ENCODE measurements around the gene HDAC8.
"Not testable (repeated sequence)": the region's sequence is repeated elsewhere in the genome, so short reads cannot be mapped to it uniquely, and the experiment has no call there.

HDAC8 gene

DNA sequence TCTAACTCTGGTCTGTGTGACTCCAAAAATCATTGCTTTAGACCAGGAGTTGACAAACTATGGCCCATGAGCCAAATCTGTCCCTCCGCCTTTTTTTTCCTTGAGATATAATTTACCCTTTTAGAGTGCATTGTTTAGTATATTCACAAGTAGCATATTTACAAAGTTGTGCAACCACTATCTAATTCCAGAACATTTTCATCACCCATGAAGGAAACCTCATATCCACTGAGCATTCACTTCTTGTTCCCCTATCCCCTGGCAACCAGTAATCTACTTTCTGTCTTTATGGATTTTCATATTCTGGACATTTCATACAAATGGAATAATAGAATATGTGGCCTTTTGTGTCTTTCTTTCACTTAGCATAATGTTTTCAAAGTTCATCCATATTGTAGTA is 199.5 kb downstream of the HDAC8 start:
- DNase-seq (ENCODE audit: low read depth in 3 of 3), result no peak

DNA sequence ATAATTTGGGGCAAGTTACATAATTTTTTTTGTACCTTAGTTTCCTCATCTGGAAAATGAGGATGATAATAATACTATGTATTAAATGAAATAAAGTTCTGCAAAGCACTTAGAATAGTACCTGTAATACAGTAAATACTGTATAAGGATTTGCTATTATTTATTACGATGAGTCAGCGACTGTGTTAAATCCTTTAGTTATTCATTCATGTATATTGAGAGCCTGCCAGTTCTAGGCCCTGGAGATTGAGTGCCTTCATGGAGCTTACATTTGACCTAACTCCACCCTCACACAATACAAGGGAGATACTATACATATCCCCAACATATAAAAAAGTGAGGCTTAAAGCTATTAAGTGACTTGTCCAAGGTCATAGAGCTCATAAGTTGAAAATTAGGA is 199.9 kb downstream of the HDAC8 start:
- no peak for DNase-seq (ENCODE audit: low read depth in 3 of 3)

DNA sequence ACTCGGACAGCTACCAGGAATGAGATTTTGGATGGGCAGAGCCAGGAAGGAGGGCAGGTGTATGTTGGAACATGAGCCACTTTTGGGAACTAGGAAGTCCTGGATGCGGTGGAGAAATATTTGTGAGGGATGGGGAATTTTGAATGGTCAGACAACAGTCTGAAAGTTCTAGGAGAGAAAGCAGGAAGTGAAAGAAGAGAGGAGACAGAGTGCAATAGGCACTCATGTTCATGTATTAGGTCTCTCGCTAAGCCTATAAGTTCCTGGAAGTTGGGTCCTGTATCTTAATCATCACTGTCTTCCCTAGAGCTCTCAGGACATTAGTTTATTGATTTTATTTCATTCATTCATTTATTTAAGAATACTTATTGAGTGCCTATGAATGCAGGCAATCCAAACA is 201.2 kb downstream of the HDAC8 start:
- no peak for DNase-seq (ENCODE audit: low read depth in 3 of 3)

DNA sequence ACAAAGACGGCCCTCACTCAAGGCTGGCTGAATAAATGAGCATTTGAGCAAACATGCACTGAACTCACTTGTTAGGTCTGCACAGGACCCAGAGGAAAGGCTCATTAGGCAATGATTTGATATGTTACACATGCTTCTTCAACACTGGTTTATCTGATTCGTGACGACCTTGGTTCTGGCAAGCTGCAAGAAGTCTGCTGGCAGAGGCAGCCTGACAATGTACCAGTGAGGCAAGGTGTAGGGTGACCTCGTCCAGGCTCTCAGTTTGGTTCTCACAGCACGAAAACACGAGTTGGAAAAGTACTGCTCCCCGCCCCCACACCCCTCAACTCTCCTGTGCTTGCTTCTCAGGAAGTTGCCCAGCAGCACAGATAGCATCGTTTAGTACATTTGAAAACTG is 203.8 kb downstream of the HDAC8 start:
- DNase-seq (ENCODE audit: low read depth in 3 of 3), result no peak

GRCh38 chrX:72367516-72367915 is 205.1 kb downstream of the HDAC8 start:
- no peak for DNase-seq (ENCODE audit: low read depth in 3 of 3)

GRCh38 chrX:72366701-72367454 is 205.8 kb downstream of the HDAC8 start:
- DNase-seq (ENCODE audit: low read depth in 3 of 3), result no peak

DNA sequence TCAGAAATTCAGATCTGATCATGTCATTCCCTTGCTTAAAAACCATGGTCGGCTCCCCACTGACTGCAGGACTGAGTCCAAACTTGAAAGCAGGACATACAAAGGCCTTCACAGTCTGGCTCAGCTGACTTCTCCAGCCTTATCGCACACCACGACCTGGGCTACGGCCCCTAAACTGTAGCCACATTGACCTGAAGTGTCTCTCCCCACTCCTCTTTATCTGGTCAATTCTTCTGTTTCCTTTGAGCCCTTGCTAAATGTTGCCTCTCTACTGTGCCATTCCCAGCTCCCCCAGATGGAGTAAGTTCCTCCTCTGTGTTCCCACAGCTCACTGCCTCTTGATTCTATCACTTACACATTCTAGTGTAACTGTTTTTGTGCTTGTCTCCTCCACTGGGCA is 206.5 kb downstream of the HDAC8 start:
- DNase-seq (ENCODE audit: low read depth in 3 of 3), result no peak

DNA sequence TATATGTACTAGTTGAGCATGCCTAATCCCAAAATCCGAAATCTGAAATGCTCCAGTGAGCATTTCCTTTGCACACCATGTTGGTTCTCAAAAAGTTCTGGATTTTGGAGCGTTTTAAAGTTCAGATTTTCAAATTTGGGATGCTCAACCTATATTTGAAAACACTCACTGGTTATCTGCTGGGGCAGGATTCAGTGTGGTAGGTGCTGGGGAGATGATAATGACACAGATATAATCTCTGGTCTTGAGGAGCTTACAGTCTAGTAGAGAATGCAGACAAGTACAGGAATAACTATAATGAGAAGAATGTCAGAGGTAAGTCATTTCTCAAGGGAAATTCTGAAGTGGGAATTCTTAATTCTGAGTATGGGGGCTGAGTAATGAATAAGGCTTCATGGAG is 207.5 kb downstream of the HDAC8 start:
- DNase-seq (ENCODE audit: low read depth in 3 of 3), result no peak

DNA sequence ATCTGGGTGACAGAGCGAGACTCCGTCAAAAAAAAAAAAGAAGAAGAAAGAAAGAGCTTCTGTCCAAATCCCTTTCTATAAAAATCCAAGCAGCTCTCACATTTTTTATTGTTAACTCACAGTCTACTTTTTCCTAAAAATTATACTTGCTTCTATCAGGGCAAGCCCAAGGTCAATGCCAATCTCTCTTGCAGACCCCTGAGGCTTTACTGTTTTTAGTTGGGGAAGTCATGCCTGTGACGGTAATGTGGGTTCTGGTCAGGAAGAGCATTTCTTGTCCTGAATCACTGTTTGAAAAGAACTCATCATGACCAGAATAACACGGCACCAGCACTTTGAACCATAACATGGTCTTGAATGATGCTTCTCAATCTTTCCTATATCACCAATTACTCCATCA is 212.3 kb downstream of the HDAC8 start:
- no peak for DNase-seq (ENCODE audit: low read depth in 3 of 3)

DNA sequence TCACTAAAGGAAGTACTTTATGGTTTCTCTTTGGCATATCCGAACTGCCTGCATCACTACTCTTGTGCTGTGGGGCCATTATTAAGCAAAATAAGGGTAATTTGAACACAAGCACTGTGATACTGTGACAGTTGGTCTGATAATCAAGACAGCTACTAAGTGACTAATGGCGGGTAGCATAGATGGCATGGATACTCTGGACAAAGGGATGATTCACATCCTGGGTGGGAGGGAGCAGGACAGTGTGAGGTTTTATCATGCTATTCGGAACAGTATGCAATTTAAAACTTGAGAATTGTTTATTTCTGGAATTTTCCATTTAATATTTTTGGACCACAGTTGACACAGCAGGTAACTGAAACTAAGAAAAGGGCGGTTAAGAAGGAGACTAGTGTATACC is 214.3 kb downstream of the HDAC8 start:
- no peak for DNase-seq (ENCODE audit: low read depth in 3 of 3)

- no peak for DNase-seq (ENCODE audit: low read depth in 3 of 3)
Measured at GRCh38 chrX:72352786-72353185, 219.9 kb downstream of the HDAC8 start.

DNA sequence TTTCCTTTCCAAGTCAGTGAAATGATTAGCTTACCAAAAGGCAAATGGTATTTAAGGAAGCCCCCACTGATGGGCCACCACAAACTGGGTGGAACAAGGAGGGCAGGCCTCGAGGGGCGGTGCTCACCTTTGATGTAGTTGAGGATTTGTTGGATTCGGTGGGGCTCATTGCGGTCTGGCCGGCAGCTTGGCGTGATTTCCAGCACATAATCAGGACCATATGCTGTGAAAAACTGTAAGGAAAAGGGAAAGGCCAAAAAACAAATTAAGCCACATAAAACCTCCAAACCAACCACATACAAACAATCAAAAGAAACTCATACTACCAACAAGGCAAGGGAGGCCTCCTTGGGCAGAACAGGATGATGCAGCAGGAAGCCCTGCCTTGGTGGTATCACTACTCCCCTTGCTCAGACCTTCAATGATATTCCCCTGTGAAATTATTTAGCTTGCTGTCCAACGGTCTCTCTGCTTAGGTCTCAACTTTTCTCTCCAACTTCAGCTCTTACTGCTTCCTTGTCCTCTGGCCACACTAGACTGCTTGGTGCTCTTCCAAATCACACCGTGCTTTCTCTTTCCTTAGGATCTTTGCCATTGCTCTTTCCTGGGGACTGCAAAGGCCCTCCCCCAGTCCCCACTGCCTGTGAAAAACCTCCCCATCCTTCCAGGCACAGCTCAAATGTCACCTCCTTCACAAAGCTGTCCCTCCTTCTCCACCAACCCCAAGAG is 220.9 kb downstream of the HDAC8 start:
- no peak for DNase-seq (ENCODE audit: low read depth in 3 of 3)

DNA sequence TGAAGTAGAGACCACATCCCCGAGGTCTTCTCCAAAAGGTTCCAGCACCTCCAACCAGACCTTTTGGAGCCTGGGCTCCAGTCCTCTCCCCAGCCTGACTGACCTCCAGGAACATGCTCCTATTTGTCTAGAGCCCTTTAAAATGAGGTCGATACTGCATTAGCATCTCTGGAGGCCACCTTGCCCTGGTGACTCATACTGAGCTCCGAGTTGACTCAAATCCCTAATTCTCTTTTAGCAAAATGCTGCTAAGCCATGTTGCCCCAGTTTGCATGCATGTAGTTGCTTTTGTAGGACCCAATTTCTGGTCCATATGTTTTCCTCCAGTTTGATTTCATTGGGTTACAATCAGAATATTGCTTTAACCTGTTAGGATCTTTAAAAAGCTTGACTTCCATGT is 223.5 kb downstream of the HDAC8 start:
- DNase-seq (ENCODE audit: low read depth in 3 of 3), result no peak

DNA sequence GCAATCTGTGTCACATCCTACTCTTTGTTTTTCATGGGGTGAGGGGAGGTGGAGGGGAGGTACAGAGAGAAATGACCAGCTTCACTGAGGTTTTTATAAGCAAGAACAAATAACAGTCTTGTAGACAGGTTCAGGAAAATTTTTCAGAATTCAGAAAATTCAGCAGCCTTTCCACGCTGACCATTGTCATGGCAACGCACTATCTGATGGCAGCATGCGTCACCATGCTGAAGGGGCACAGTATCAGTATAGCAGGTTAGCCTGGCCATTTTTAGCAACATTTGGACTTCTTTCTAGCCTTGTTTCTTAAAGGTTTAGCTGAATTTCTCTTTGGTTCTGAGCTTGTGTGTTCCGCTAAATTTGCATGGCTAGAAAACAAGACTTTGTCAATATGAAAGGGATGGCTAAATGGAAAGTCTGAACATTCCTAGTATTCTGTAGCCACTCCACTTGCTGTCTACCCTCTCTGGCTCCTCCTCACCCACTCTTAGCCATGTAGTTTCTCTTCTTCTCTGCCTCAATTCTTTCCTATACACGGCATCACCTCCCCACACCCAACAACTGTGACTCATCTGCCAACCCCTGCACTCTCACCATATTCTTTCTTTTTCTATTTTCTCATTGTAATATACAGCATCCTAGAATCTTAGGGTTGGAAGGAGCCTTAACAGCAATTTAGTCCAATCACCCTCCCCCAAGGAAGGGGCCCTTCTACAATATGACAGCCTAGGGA is 224.2 kb downstream of the HDAC8 start:
- DNase-seq (ENCODE audit: low read depth in 3 of 3), result no peak

DNA sequence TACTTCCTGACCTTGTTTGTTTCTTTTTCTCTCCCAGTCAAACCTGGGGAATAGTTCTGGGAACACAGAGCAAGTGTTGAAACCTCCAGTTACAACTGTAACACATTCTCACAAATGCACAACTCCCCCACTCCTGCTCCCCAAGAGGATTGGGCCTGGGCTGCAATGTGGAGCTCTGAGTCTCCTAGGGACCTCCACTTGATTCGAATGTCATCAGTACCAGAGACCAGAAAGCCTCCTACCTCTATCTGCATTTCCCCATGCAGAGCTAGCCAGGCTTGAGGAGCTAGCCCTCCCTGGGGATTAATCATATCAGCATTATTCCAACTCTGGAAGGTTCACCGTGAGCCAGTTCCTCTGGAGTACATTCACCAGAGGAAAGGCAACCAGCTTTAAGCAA is 225.3 kb downstream of the HDAC8 start:
- DNase-seq (ENCODE audit: low read depth in 3 of 3), result no peak

GRCh38 chrX:72346302-72346949 is 226.2 kb downstream of the HDAC8 start:
- no peak for DNase-seq (ENCODE audit: low read depth in 3 of 3)

DNA sequence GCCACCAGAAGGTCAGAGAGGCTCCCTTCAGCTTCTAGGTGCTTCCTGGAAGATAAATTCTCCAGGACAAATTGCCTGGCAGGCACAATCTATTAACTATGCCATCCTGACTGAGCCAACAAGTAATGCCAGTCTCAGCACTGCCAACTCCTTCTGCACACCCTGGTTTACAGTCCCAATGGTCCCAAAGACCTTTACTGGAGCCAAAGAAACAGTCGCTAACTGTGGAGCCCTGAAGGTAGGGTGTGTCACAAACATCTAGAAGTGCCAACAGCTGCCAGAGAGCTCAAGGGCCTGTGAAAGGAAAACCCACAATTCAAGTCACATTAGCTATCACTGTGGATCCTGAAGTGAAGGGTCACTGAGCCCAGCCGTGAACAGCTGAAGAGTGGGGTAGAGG is 232.0 kb downstream of the HDAC8 start:
- no peak for DNase-seq (ENCODE audit: low read depth in 3 of 3)

GRCh38 chrX:72340041-72340440 is 232.6 kb downstream of the HDAC8 start:
- no peak for DNase-seq (ENCODE audit: low read depth in 3 of 3)

DNA sequence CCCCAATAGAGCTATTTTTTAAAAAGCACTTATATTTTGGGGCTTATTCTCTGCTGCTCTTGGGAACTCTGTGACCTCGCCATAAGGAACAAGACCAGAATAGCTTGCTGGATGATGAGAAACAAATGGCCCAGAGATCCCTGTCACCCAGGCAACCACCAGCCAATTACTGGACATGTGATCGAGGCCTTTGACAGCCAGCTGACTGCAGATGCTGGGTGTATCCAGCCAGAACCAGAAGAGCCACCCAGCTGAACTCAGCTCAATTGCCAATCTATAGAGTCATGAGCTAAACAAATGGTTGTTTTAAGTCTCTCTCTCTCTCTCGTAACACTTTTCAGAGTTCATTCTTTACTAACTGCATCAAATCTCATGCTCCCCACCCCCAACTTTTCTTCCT is 242.5 kb downstream of the HDAC8 start:
- DNase-seq (ENCODE audit: low read depth in 3 of 3), result no peak

- no peak for DNase-seq (ENCODE audit: low read depth in 3 of 3)
Measured at GRCh38 chrX:72326605-72327300, 245.9 kb downstream of the HDAC8 start.

DNA sequence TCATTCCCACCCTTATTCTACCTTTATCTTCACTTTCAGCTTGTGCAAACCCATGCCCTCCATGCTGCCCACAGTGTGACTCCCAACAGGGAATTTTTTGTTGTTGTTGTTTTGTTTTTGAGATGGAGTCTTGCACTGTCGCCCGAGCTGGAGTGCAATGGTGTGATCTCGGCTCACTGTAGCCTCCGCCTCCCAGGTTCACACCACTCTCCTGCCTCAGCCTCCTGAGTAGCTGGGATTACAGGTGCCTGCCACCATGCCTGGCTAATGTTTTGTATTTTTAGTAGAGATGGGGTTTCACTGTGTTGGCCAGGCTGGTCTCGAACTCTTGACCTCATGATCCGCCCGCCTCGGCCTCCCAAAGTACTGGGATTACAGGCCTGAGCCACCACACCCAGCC is 253.0 kb downstream of the HDAC8 start:
- not testable (repeated sequence) for DNase-seq (ENCODE audit: low read depth in 3 of 3)

DNA sequence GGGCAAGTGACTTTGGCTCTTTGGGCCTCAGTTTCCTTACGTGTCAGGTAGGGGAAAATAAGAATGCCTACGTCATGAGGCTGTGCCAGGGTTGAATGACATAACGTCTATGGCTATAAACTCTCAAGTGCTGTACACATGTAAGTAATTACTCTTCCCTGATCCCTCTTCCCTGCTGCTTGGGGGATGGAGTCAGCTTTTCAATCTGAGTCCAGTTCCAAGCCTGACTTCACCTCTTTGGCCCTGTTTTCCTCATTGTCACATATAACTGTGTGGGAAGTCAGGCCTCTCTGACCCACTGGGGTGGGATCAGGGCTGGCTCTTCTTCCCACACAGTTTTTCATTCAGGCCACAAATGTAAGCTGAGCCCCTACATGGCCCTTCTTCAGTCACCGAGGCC is 255.5 kb downstream of the HDAC8 start:
- DNase-seq (ENCODE audit: low read depth in 3 of 3), result no peak

Data from stimulated activated CD4-positive, alpha-beta T cell treated with anti-CD3 and anti-CD28 coated beads, TNF-alpha, amount 100 ng/mL, for 4 hours (primary cell).